ENCODE measurements around the gene KRT17.

KRT17 gene

DNA sequence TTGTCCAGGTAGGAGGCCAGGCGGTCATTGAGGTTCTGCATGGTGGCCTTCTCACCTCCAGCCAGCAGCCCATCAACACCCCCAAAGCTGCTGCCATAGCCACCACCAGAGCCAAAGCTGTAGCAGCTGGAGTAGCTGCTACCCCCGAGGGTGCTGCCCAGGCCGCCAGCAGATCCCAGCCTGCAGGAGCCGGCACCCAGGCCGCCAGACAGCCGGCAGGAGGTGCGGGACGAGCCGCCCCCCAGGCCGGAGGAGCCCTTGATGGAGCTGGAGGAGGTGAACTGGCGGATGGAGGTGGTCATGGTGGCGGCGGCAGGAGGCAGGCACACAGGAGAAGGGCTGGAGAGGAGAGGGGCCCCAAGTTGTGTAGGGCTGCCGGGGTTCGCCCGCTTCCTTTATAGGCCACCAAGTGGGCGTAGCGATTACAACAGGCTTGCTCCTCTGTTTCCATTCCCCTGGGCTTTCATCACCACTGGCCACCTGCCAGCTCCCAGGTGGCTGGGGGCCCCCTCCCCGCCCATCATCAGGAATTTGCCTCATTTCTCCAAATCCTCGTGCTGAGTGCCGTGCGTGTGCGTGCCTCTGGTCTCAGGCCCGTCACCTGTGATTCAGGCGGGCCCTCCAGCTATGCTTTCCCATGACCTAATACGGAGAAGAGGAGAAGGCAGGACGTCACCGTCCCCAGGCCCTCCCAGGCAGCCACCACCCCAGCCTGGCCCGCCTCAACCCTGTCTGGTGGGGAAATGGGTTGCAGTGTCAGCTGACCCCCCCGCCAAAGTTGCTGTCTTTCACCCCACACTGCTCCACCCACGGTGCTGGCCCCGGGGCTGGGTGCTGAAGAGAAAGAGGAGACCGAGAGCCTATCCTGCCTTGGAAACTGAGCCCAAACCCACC lies at the start of gene KRT17:
Gene KRT17 (minus strand): TSS at position 368 of the 894 bp plus-strand sequence. CDS start 66 bp downstream, at position 302.
- DNase-seq (ENCODE audit: low read depth in 2 of 2): no peak

DNA sequence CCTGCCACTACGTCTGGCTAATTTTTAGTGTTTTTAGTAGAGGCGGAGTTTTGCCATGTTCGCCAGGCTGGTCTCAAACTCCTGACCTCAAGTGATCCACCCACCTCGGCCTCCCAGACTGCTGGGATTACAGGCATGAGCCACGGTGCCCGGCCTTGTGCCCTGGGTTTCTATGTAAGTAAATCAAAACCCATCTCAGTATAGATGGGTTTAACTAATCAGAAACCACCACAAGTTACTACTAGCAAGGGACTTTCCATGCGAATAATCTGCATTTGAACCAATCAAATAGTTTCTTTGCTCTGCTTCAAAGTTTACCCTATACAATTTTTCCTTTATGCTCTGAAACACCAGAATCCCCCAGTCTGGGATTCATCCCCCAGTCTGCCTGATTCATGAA lies 47.8 kb upstream of the KRT17 start:
- no peak for DNase-seq (ENCODE audit: low read depth in 2 of 2)

DNA sequence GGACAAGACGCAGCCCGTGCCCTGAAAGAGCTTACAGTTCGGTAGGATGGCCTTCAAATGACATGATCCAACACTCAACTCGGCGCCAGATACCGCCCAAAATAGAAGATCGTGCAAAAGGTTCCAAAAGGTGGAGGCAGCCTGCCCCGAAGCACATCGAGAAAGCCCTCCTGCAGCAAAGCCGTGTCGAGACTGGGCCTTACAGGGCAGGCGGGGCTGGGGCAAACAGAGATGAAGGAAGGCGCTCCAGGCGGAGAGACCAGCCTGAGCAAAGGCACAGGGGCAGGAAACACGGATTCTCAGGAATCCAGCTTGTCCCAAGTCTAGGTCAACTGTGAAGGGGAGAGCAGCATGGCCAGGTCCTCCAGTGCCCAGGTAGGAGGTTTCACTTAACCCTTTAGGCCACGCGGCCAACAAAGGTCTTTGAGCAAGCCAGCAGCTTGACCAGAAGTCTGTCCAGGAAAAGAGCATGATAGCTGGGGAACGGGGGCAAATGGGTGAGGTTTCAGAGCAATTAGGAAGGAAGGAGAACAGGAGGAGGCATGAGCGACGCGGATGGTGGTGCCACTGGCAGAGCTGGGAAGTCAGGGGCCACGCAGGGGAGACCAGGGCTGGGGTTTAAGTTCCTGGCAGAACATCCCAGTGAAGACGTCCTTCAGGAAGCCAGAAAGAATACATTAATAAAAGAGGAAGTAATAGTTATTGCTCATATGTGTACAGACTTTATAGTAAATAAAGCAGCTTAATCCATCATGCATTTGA lies 43.1 kb upstream of the KRT17 start:
- DNase-seq (ENCODE audit: low read depth in 2 of 2): no peak

DNA sequence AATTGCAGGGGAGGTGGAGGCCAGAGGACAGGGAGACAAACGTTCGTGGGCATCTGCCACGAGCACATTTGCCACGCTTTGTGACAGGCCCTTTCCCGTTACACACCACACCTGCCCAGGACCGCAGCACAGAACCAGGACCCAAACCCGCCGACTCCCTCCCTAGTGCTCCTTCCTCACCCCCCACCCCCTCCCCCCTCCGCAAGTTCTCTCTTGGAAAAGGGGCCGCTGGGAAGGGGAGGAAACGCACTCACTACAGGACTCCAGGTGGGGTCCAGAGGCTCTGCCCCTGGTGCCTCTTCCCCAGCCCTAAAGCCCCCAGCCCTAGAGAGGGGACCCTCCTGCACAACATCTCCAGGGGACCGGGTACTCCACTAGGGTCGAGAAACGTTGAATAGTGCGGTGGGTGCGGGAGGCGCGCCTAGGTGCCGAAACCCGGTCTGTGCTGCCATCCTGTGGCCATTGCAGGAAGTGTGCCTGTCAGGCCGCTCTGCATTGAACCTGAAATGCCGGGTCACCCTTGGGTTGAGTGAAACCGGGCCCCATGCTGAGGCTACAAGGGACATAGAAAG lies 42.4 kb upstream of the KRT17 start:
- peak; percentile 62 to 76 for DNase-seq (ENCODE audit: low read depth in 2 of 2)

DNA sequence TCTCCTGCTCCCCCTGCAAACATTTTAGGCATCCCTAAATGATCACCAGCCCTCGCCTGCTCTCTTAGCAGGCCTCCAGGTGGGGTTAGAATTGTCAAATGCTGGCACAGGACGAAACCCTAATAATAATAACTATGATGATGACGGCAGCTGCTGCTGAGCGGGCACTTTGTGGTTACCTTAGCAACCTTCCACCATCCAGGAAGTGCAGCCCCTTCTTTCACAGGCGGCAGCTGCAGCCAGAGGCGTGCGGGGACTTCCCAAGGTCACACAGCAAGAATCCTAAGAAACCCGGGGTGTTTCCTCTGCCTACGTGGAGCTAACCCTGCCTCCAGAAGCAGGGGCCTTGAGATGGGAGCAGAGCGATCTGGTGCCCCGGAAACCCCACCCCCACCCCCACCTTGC lies 41.9 kb upstream of the KRT17 start:
- DNase-seq (ENCODE audit: low read depth in 2 of 2): peak; percentile 47 to 51

DNA sequence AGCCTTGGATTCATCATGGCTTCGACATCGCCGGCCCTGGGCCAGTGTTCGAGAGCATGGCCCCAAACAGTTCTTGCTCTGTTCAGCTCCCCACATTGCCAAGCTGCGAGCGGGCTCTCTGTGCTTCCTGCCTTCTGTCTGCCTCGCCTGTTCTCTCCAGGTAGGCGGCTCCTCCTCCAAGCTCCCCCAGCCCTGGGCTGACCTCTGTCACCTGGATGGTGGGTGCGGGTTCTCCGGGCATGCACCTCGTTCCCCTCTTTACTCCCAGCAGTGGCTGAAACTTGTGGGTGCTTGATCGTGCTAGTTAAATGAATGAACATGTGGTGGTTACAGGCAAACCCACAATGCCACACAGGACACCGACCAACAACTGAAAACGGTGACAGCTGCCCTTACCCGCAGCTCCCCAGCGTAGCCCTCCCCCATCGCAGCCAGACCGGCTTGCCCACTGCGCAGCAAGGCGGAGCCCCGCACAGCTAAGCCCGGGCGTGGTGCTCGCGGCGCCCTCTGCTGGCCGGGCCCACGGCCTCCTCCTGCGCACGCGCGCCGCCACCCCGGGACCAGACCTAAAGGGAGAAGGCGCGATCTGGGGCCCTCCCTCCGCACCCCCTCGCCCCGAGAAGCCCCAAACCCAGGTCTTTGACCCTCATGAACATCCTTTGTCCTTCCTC lies 41.3 kb upstream of the KRT17 start:
- DNase-seq (ENCODE audit: low read depth in 2 of 2): peak; percentile 65 to 76

DNA sequence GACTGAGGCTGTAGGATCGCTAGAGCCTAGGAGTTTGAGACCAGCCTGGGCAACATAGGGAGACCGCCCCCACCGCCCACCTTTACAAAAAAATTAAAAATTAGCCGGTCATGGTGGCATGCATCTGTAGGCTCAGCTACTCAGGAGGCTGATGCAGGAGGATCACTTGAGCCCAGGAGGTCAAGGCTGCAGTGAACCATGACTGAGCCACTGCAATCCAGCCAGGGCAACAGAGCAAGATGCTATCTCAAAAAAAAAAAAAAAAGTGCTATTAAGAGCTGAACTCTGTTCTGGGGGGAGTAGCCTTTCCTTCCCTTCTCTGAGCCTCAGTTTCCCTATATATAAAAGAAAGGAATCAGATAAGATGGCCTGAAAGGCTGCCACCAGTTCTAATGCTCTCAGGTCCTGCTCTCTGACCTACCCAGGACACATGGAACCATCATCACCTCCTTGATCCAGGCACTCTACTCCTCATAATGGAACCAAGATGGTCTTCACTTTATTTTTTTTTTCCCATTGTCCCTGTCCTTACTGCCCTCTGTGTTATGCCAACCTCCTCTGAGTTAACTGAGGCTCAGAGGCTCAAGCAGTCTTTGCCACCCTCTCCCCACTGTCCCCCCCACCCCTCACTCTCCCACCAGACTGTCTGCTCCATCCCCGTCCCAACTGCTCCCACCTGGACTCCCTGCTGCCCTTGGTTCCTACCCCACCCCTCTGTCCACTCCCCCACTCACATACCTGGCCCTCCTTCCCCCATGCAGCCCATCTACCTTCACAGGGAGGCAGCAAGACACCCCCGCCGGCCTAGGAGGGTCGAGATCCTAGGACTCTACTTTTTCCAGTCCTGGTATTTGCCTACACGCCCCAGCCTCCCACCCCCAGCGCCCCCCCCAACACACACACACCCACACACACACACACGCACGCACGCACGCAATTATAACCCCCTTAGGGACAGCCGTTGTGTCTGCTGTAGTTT lies 40.5 kb upstream of the KRT17 start:
- DNase-seq (ENCODE audit: low read depth in 2 of 2): no peak

DNA sequence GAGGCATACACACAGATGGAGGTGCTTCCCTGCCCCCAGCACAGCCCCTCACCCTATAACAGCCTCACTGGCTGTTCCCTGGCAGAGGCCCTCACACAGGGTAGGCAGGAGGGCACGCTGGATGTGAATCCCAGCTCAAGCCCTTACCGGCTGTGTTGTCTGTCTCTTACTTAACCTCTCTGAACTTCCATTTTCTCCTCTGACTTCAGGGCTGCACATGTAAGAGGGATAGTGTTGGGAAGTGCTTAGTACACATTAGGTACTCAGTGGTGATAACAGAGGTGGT lies 39.7 kb upstream of the KRT17 start:
- no peak for DNase-seq (ENCODE audit: low read depth in 2 of 2)

DNA sequence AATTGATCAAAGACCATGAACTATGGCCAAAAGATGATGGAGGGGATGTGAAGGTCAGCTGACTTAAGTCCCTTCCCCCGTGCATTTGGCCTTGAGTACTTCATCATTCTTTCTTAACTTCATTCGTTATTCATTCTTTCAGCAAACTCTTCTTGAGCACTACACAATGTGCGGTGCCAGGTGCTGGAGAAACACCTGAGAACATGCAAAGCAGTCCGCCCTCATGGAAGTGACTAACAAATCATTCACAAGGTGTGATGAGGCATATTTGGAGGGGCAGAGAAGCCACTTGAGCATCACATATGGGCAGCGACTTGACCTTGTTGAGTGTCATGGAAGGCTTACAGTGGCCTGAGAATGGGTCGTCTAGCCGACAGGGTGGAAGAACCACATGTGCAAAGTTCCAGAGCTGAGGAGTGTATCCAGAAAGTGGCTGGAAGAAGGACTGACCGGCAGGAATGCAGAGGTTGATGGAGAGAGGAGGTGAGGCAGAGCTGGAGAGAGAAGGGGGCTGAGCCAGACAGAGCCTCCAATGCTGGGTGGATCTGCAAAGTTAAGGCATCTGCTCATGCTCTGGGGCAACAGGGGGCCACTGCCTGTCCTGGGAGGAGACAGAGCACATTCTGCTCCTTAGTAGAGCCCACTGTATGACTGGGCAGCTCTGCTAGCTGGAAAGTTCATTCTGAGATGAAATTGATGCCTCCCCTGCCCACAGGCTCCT lies 39.2 kb upstream of the KRT17 start:
- DNase-seq (ENCODE audit: low read depth in 2 of 2): no peak

DNA sequence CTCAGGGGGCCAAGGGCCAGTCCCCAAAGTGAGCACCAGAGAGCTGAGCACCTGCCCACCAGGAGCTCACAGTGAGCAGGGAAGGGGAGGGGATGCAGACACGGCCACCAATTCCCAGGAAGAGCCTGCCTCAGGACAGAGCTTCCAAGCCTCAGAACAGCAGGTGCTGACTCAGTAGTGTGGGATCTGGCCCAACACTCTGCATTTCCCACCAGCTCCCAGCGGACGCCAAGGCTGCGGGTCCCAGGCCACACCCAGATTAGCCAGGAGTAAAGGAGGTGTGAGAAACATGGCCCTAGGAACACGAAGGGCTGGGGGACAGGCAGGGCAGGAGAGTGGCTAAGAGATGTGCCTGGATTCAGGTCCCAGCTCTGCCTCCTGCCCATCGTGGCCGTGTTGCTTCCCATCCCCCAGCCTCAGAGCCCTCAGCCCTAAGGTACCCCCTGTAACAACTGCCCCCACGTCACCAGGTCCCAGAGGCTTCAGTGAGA lies 35.9 kb upstream of the KRT17 start:
- no peak for DNase-seq (ENCODE audit: low read depth in 2 of 2)

DNA sequence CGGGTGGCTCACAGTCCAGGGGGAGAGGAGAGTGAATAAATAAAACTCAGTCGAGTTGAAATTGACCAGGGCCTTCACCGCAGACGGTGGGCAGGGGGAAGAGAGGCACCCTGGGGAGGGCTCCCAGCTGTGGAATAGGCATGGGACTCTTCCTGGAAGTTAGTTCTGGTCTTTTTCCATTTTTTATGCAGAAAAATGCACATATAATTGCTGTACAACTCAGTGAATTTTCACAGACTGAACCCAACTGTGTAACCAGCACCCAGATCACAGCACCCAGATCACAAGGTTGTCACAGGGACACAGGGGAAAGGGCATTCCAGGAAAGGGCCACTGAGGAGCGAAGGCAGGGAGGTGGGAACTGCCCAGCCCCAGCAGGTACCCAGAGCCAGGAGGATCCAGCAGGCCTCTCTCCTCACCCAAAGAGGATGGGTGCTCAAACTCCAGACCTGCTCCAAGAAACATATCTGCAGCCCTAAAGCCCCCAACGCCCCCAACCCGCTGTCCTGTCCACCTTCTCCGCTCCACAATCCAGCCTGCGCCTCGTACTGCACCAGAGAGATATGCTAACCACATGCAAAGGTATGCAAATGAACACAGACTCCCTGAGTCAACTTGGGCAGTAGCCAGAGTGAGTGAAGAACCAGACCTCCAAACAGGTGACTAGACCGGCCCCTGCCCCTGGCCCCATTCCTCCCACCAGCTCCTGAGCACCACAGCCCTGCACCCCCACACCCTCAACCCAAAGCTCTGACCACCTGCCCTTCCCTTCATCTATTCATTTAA lies 35.2 kb upstream of the KRT17 start:
- no peak for DNase-seq (ENCODE audit: low read depth in 2 of 2)

DNA sequence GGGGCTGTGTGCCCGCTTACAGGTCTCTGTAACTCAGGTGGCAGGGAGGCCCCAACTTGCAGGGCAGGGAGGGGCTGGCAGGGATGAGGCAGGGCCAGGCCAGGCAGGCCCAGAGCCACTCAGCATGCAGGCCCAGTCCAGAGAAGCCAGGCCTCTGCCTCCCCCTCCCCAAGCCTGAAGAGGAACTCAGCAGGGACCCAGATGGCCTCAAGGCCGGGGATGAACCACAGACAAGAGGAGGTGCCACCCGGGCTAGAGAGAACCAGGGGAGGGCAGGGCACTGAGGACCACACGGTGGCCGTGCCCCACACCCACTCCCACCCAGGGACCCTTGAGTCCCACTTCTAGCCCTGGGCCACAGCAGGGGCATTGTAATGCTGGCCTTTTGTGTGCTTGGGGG lies 34.5 kb upstream of the KRT17 start:
- DNase-seq (ENCODE audit: low read depth in 2 of 2): no peak

DNA sequence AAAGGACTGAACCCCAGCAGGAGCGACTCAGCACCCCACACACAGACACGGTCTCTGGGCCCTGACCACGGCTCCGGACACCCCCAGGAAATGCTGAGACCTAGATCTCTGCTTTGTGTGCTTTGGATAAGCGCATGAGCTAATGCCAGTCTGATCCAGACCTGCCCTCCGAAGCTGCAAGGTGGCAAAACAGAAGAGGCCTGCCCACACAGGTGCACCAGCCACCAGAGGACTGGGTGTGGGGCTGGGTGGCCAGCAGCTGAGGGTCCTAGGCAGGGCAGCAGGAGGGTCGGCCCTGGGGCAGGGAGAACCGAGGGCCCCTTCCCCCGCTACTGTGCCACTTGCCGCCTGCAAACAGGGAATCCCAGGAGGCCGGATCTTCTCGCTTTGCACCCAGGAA lies 33.6 kb upstream of the KRT17 start:
- DNase-seq (ENCODE audit: low read depth in 2 of 2): no peak

DNA sequence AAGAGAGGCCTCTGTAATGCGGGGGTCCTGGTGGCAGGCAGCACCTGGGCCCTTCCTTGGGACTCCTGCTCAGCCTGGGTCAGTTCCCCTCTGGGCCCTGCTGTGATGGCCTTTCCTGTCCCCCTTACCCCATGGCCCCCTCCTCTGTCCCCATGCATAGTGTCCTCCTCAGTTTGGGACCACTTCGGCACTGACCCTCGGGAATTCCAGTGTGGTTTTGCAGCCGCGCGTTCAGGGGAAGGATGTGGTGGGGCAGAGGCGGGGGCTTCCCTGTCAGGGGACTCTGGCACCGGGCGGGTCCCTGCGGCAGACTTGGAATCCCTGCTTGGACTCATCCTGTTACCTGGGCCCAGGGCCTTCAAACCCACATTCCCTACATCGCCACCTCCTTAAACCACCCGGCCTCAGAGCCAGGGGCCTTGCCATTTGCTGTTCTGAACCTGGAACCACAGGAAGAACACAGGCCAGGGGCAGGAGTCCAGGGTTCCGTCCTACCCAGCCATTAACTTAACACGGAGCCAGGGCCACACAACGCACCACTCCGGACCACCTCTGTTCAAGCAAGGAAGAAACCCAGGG lies 32.9 kb upstream of the KRT17 start:
- DNase-seq (ENCODE audit: low read depth in 2 of 2): no peak

DNA sequence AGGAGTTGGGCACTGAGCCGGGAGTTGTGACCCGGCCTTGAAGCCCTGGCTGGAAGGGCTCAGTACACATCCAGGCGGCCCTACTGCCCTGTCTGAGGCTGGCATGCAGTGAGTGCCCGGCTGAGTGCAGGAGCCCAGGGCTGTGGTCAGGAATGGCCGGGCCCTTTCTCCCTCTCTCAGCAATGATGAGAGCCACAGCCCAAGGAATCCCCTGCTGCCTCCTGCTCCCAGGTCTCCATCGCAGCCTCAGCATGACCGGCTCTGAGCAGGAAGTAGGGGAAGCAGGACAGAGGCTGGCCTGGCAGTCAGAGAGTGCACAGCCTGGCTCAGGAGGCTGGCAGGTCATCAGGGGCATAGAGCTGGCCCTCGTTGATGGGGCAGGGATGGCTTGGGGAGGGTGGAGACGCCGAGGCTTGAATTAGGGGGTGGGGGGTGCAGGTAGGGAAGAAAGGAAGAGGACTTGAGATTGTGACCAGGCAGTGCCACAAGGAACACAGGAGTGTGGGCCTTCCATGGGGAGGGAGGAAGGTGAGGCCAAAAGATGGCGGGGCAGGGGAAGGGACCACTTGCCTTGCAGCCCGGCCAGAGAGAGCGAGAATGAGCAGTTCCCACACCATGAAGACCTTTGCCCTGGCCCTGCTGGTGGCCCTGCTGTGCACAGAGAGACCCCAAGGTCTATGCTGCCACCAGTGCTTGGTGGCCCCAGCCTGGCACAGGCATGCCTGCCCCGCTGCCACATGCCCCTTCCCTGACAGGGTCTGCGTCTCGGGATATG lies 32.1 kb upstream of the KRT17 start:
- no peak for DNase-seq (ENCODE audit: low read depth in 2 of 2)

DNA sequence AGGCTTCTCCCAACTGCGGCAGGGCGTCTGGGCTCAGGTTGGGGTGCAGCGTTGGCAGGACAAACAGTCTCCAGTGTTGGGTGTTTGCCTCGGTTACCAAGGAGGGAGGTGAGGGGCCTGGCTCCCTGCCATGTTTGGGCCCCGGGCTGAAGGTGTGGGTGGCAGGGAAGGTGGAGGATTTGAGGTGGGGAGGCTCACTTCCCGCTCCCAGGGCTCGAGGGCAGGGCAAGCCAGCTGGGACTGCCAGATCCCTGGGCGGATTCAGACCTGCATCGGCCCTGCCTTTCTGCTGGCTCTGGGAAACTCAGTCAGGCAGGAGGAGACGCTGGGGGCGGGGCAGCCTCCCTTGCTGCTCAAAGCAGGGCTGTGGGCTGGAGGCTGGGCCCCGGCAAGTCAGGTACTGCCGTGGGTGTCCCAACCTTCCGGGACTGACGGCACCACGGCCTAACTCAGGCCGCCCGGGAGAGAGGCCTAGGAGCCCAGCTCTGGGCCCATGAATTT lies 31.3 kb upstream of the KRT17 start:
- DNase-seq (ENCODE audit: low read depth in 2 of 2): no peak

DNA sequence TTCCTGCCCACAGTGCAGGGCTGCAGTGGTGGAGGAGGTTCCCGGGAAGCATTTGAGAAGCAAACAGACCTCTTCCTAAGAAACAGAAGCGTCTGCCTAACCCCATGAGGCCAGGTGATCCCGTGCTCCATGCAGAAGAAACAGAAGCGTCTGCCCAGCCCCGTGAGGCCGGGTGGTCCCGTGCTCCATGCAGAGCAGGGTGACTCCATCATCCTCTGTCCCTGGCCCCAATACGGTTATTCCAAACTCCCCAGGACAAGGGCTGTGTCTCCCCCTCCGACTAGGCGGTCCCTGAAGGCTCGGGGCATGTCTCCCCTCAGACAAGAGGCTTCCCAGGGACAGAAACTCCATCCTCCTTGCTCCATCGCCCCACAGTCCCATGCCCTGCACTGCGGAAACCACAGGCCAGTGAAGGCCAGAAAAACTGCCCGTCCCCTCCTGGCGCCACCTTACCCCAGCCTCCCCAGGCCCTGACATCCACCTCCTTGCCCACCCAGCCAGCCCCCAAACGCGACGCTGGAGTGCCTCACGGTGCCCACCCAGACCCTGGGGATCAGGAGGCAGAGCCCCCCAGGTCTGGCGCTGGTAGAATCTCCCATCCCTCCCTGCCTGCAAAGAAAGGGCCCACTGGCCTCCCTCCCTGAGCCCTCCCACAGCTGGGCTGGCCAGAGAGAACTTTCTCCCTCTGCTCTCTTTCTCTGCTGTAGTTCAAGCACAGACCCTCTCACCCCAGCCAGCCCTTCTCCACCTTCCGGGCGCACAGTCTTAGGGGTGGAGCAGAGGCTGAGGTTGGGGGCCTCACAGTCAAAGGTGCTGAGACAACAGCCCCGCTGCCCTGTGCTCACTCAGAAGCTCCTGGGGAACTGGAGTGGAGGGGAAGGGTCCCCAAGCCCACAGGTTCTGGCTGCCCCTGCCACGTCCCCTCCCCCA lies 30.6 kb upstream of the KRT17 start:
- DNase-seq (ENCODE audit: low read depth in 2 of 2): no peak
